Esophagus muscularis mucosa (tissue), 4 donors: ENCODE measurements around the gene FMNL1. TPM values are rescaled to one million over a fixed set of nuclear protein-coding genes. Genes with fewer than 3 reads are reported as not detected.

ENCODE experiments used
- DNase-seq: peaks from one replicate; pipeline ENCODE4 v3.0.0-alpha.2; 2017; ENCODE audit errors: extremely low spot score
- H3K27ac ChIP-seq, 4 donors: fragments of 200-600 bp; sonication (generic); replicated peaks in 1 of 4; 1 replicate in 3 of 4; 2 replicates in 1 of 4; pipeline ENCODE4 v1.5.1; 2016 to 2019; ENCODE audit warnings: mild to moderate bottlenecking in 1 of 4
- H3K27me3 ChIP-seq, 4 donors: fragments of 200-600 bp; sonication (generic); one replicate each; pipeline versions ENCODE4 v1.5.1 to v1.6.0; 2016 to 2019
- H3K36me3 ChIP-seq, 4 donors: fragments of 200-600 bp; sonication (generic); one replicate each; pipeline ENCODE4 v1.5.1; 2016 to 2019
- H3K4me1 ChIP-seq, 4 donors: fragments of 200-600 bp; sonication (generic); one replicate each; pipeline ENCODE4 v1.5.1; 2016 to 2019
- H3K4me3 ChIP-seq, 4 donors: fragments of 200-600 bp; sonication (generic); 1 replicate in 2 of 4; 2 replicates in 2 of 4; pipeline ENCODE4 v1.5.1; 2016 to 2019; ENCODE audit warnings: mild to moderate bottlenecking in 4 of 4, moderate library complexity in 1 of 4
- H3K9me3 ChIP-seq, 4 donors: fragments of 200-600 bp; sonication (generic); 1 replicate in 3 of 4; 2 replicates in 1 of 4; pipeline ENCODE4 v1.5.1; 2016 to 2019
- CTCF ChIP-seq, 3 experiments: fragments of 200-600 bp in 2 of 3; fragments of 450-650 bp in 1 of 3; sonication (generic) in 2 of 3; IDR thresholded peaks; one replicate each; pipeline ENCODE4 v1.5.1; 2017 to 2019; ENCODE audit warnings: antibody characterized with exemption in 3 of 3, mild to moderate bottlenecking in 2 of 3, moderate library complexity in 1 of 3
- EP300 ChIP-seq: sonication (generic); formaldehyde crosslinking; IDR thresholded peaks from one replicate; pipeline ENCODE4 v1.6.1; 2017; ENCODE audit warnings: antibody characterized with exemption
- POLR2A ChIP-seq: fragments of 450-650 bp; IDR thresholded peaks from one replicate; pipeline ENCODE4 v1.6.1; 2017; ENCODE audit warnings: antibody characterized with exemption, moderate library complexity, mild to moderate bottlenecking, low read depth
- POLR2AphosphoS5 ChIP-seq, 2 donors: sonication (generic); formaldehyde crosslinking; IDR thresholded peaks; one replicate each; pipeline ENCODE4 v1.6.1; 2017; ENCODE audit warnings: antibody characterized with exemption in 2 of 2
- WGBS: methylation state at CpG from one replicate; pipeline ENCODE4 v1.1.5; 2018; 5-methylcytosine and 5-hydroxymethylcytosine counted together
- intact Hi-C: fragments of 100-400 bp; cut with DNase I; formaldehyde crosslinking; loops from one replicate; pipeline ENCODE4 v1.15.1; 2023
- total RNA-seq, 4 donors: library from RNA; depleted of rRNA; stranded (reverse); fragments of >200 nt; gene quantifications; one replicate each; pipeline versions ENCODE4 v1.1.0 to v1.2.1, GENCODE V29; 2016

FMNL1 gene
- total RNA-seq, 4 donors from 2014 or later: 11.0 to 26.7 (median 19.6) TPM

GRCh38 chr17:45287526-45288500 is 66.1 kb downstream of the FMNL1 start:
- 50% methylated on average over 8 of the region's 10 CpGs for WGBS
- H3K36me3 ChIP-seq: peaks cover 12 to 74% (median 59%) of the 10 kb centered on the region in 4 donors
- H3K4me1 ChIP-seq: peaks cover 80 to 98% (median 95%) of the 10 kb centered on the region in 4 donors
- no peak overlapping the region for H3K4me3 ChIP-seq
- H3K27me3 ChIP-seq: no peaks in the 10 kb centered on the region
- no peak for TF ChIP-seq POLR2AphosphoS5 (IDR thresholded peaks at IDR 0.05)
- no peak for TF ChIP-seq POLR2A
- no peak for TF ChIP-seq EP300
- TF ChIP-seq CTCF (IDR thresholded peaks at IDR 0.05): no peak
- H3K9me3 ChIP-seq: no peaks in the 10 kb centered on the region
- intact Hi-C loops: no loop called here
- peak overlapping the region; percentile 79 to 99 (median 84) for H3K27ac ChIP-seq
- no peak for DNase-seq

GRCh38 chr17:45288825-45289224 is 67.1 kb downstream of the FMNL1 start:
- 41% methylated on average over 10 of the region's 10 CpGs for WGBS
- H3K27ac ChIP-seq: peak overlapping the region; percentile 79 to 99 (median 84)

GRCh38 chr17:45289301-45290268 is 67.9 kb downstream of the FMNL1 start:
- H3K27ac ChIP-seq: peak overlapping the region; percentile 79 to 99 (median 84)
- TF ChIP-seq EP300 (no peak), POLR2A (no peak), POLR2AphosphoS5 (IDR thresholded peaks at IDR 0.05) (no peak), CTCF (IDR thresholded peaks at IDR 0.05) (no peak)
- intact Hi-C loops: no loop called here

More at GRCh38 chr17:45288825-45289224, 67.1 kb downstream of the FMNL1 start:
- DNase-seq: no peak
- H3K4me1 ChIP-seq: peaks cover 80 to 98% (median 95%) of the 10 kb centered on the region in 4 donors
- H3K27me3 ChIP-seq: no peaks in the 10 kb centered on the region
- no peak for TF ChIP-seq CTCF (IDR thresholded peaks at IDR 0.05)
- TF ChIP-seq EP300: peak; percentile 93
- TF ChIP-seq POLR2AphosphoS5 (IDR thresholded peaks at IDR 0.05): peak; percentile 77 to 78
- intact Hi-C loops: no loop called here
- H3K4me3 ChIP-seq: no peak overlapping the region
- H3K9me3 ChIP-seq: no peaks in the 10 kb centered on the region
- peaks cover 12 to 64% (median 49%) of the 10 kb centered on the region in 4 donors for H3K36me3 ChIP-seq

GRCh38 chr17:45290269-45290765 is 68.6 kb downstream of the FMNL1 start:
- no peak for DNase-seq
- H3K4me3 ChIP-seq: no peak overlapping the region
- peaks cover 6 to 49% (median 35%) of the 10 kb centered on the region in 4 donors for H3K36me3 ChIP-seq
- TF ChIP-seq CTCF (IDR thresholded peaks at IDR 0.05) (no peak), EP300 (no peak), POLR2A (no peak), POLR2AphosphoS5 (IDR thresholded peaks at IDR 0.05) (no peak)
- H3K4me1 ChIP-seq: peaks cover 81 to 98% (median 95%) of the 10 kb centered on the region in 4 donors
- H3K27ac ChIP-seq: peak overlapping the region; percentile 79 to 99 (median 84)
- WGBS: 85% methylated on average over 11 of the region's 11 CpGs
- intact Hi-C loops: no loop called here
- H3K9me3 ChIP-seq: no peaks in the 10 kb centered on the region
- no peaks in the 10 kb centered on the region for H3K27me3 ChIP-seq

More at GRCh38 chr17:45289301-45290268, 67.9 kb downstream of the FMNL1 start:
- H3K36me3 ChIP-seq: peaks cover 10 to 56% (median 43%) of the 10 kb centered on the region in 4 donors
- H3K9me3 ChIP-seq: no peaks in the 10 kb centered on the region
- 64% methylated on average over 12 of the region's 15 CpGs for WGBS
- peaks cover 80 to 98% (median 95%) of the 10 kb centered on the region in 4 donors for H3K4me1 ChIP-seq
- H3K27me3 ChIP-seq: no peaks in the 10 kb centered on the region
- DNase-seq: no peak
- no peak overlapping the region for H3K4me3 ChIP-seq
